KOPT-K1 (cell line): ENCODE results near the gene EFCAB12.
A peak's percentile ranks its signal among the peaks of the same experiment; 100 is the strongest.

ENCODE experiments used
- H3K27ac ChIP-seq: fragments of 200-600 bp; sonication (generic); 2 replicates; pipeline ENCODE4 v1.5.1; 2016; ENCODE audit warnings: antibody characterized with exemption, mild to moderate bottlenecking, low read depth, low read length; ENCODE audit not compliant: poor library complexity, severe bottlenecking
- H3K36me3 ChIP-seq: fragments of 200-600 bp; sonication (generic); 2 replicates; pipeline ENCODE4 v1.5.1; 2017; ENCODE audit warnings: antibody characterized with exemption, mild to moderate bottlenecking, low read length, moderate library complexity; ENCODE audit not compliant: insufficient read depth
- H3K9me3 ChIP-seq: fragments of 200-600 bp; sonication (generic); 2 replicates; pipeline ENCODE4 v1.5.1; 2017; ENCODE audit warnings: antibody characterized with exemption, low read length, mild to moderate bottlenecking; ENCODE audit not compliant: insufficient read depth, poor library complexity, severe bottlenecking

The EFCAB12 gene

GRCh38 chr3:129435367-129435766, 6.9 kb upstream of the EFCAB12 start:
- peaks cover 78% of the 10 kb centered on the region for H3K36me3 ChIP-seq
- no peak overlapping the region for H3K27ac ChIP-seq

GRCh38 chr3:129434140-129434539, 5.7 kb upstream of the EFCAB12 start:
- Histone ChIP-seq H3K9me3 (no peaks in the 10 kb centered on the region), H3K36me3 (peaks cover 91% of the 10 kb centered on the region), H3K27ac (no peak overlapping the region)

More at GRCh38 chr3:129435367-129435766, 6.9 kb upstream of the EFCAB12 start:
- no peaks in the 10 kb centered on the region for H3K9me3 ChIP-seq

- Histone ChIP-seq H3K9me3 (no peaks in the 10 kb centered on the region), H3K27ac (no peak overlapping the region), H3K36me3 (peaks cover 97% of the 10 kb centered on the region)
These were observed 5.1 kb upstream of the EFCAB12 start for GRCh38 chr3:129433565-129433964.

GRCh38 chr3:129432671-129433070, 4.2 kb upstream of the EFCAB12 start:
- Histone ChIP-seq H3K36me3 (peaks cover 100% of the 10 kb centered on the region), H3K27ac (no peak overlapping the region)

GRCh38 chr3:129432036-129432435, 3.6 kb upstream of the EFCAB12 start:
- peaks cover 98% of the 10 kb centered on the region for H3K36me3 ChIP-seq
- H3K27ac ChIP-seq: no peak overlapping the region
- no peaks in the 10 kb centered on the region for H3K9me3 ChIP-seq

More at GRCh38 chr3:129432671-129433070, 4.2 kb upstream of the EFCAB12 start:
- no peaks in the 10 kb centered on the region for H3K9me3 ChIP-seq

GRCh38 chr3:129429602-129430001, 1.2 kb upstream of the EFCAB12 start:
- H3K36me3 ChIP-seq: peaks cover 73% of the 10 kb centered on the region
- H3K27ac ChIP-seq: no peak overlapping the region

GRCh38 chr3:129429080-129429451, 630 bp upstream of the EFCAB12 start:
- H3K9me3 ChIP-seq: no peaks in the 10 kb centered on the region
- H3K27ac ChIP-seq: no peak overlapping the region
- peaks cover 68% of the 10 kb centered on the region for H3K36me3 ChIP-seq

More at GRCh38 chr3:129429602-129430001, 1.2 kb upstream of the EFCAB12 start:
- no peaks in the 10 kb centered on the region for H3K9me3 ChIP-seq

GRCh38 chr3:129428007-129428375, 445 bp downstream of the EFCAB12 start:
- Histone ChIP-seq H3K36me3 (peaks cover 57% of the 10 kb centered on the region), H3K9me3 (no peaks in the 10 kb centered on the region), H3K27ac (no peak overlapping the region)

GRCh38 chr3:129425619-129426018, 2.8 kb downstream of the EFCAB12 start:
- Histone ChIP-seq H3K36me3 (peaks cover 34% of the 10 kb centered on the region), H3K27ac (peak overlapping the region; percentile 10)

GRCh38 chr3:129425213-129425612, 3.2 kb downstream of the EFCAB12 start:
- no peaks in the 10 kb centered on the region for H3K9me3 ChIP-seq
- H3K36me3 ChIP-seq: peaks cover 30% of the 10 kb centered on the region
- H3K27ac ChIP-seq: peak overlapping the region; percentile 10

More at GRCh38 chr3:129425619-129426018, 2.8 kb downstream of the EFCAB12 start:
- H3K9me3 ChIP-seq: no peaks in the 10 kb centered on the region

- H3K27ac ChIP-seq: no peak overlapping the region
- peaks cover 21% of the 10 kb centered on the region for H3K36me3 ChIP-seq
- no peaks in the 10 kb centered on the region for H3K9me3 ChIP-seq
These were observed 4.1 kb downstream of the EFCAB12 start for GRCh38 chr3:129424185-129424841.

- Histone ChIP-seq H3K27ac (no peak overlapping the region), H3K9me3 (no peaks in the 10 kb centered on the region), H3K36me3 (peaks cover 6% of the 10 kb centered on the region)
These were observed 5.5 kb downstream of the EFCAB12 start for GRCh38 chr3:129422897-129423296.

- Histone ChIP-seq H3K27ac (no peak overlapping the region), H3K36me3 (no peaks in the 10 kb centered on the region), H3K9me3 (no peaks in the 10 kb centered on the region)
These were observed 6.3 kb downstream of the EFCAB12 start for GRCh38 chr3:129421988-129422745.

GRCh38 chr3:129421236-129421883, 7.1 kb downstream of the EFCAB12 start:
- no peaks in the 10 kb centered on the region for H3K36me3 ChIP-seq
- no peaks in the 10 kb centered on the region for H3K9me3 ChIP-seq
- no peak overlapping the region for H3K27ac ChIP-seq

GRCh38 chr3:129419476-129419875, 9.0 kb downstream of the EFCAB12 start:
- Histone ChIP-seq H3K36me3 (no peaks in the 10 kb centered on the region), H3K27ac (no peak overlapping the region), H3K9me3 (no peaks in the 10 kb centered on the region)
